Endothelial cell of umbilical vein (primary cell): ENCODE data around the gene IQGAP2. TPM values are rescaled to one million over a fixed set of nuclear protein-coding genes. Genes with fewer than 3 reads are reported as not detected.

ENCODE experiments used
- BruUV-seq: library from RNA; stranded (reverse); fragments of 400-500 nt; replicated peaks from 2 replicates; lab custom pipeline; 2021; lab: Mats Ljungman, UMichigan
- CTCF ChIA-PET: fragments of 300-600, 350-600 bp; sonication (Branson Sonifier 250); formaldehyde crosslinking; loops from one replicate; lab custom pipeline; 2021; ENCODE audit warnings: antibody characterized with exemption, inconsistent platforms; lab: Charles Lee
- POLR2A ChIA-PET: fragments of 300-600, 350-600 bp; sonication (Branson Sonifier 250); formaldehyde crosslinking; loops from one replicate; lab custom pipeline; 2021; ENCODE audit warnings: antibody characterized with exemption, inconsistent platforms; lab: Charles Lee
- DNase-seq: peaks from one replicate; pipeline ENCODE4 v3.0.0-alpha.2; 2011; ENCODE audit warnings: low read depth, low spot score
- FAIRE-seq: peaks from 2 replicates; lab custom pipeline; 2011; peaks lifted over from hg19 to GRCh38; lab: Jason Lieb, UNC
- H2AFZ ChIP-seq: 2 replicates; pipeline ENCODE4 v1.6.0; 2012; ENCODE audit warnings: low read depth, low read length, control low read depth, inconsistent platforms
- H3K27ac ChIP-seq: 2 replicates; pipeline ENCODE4 v1.5.1; 2011; ENCODE audit warnings: low read depth, mild to moderate bottlenecking, control low read depth, low read length, moderate library complexity; ENCODE audit not compliant: insufficient read depth
- H3K27me3 ChIP-seq, 2 experiments: 2 replicates each; pipeline versions ENCODE4 v1.6.0 to v1.6.1; 2011; ENCODE audit warnings: low read length in 2 of 2, mixed read lengths in 1 of 2; ENCODE audit not compliant: control insufficient read depth in 2 of 2, insufficient read depth in 2 of 2
- H3K36me3 ChIP-seq, 2 experiments: 2 replicates in 1 of 2; 3 replicates in 1 of 2; pipeline ENCODE4 v1.5.1; 2011; ENCODE audit warnings: low read length in 2 of 2, mild to moderate bottlenecking in 1 of 2, moderate library complexity in 1 of 2; ENCODE audit not compliant: control insufficient read depth in 2 of 2, insufficient read depth in 2 of 2; ENCODE audit errors: extremely low read depth in 1 of 2
- H3K4me1 ChIP-seq: 3 replicates; pipeline ENCODE4 v1.5.1; 2011; ENCODE audit warnings: mild to moderate bottlenecking, low read length; ENCODE audit not compliant: control insufficient read depth, insufficient read depth; ENCODE audit errors: extremely low read depth
- H3K4me2 ChIP-seq: 2 replicates; pipeline ENCODE4 v1.6.1; 2011; ENCODE audit warnings: low read length, control low read depth, mixed read lengths; ENCODE audit not compliant: insufficient read depth
- H3K4me3 ChIP-seq, 3 experiments: fragments of 200-600 bp in 1 of 3; sonication (generic), shearing (Covaris generic) in 1 of 3; replicated peaks in 1 of 3; 2 replicates each; pipeline ENCODE4 v1.5.1; 2011 to 2016; ENCODE audit warnings: control low read depth in 3 of 3, low read length in 3 of 3, mild to moderate bottlenecking in 2 of 3, inconsistent platforms in 1 of 3, low read depth in 1 of 3, moderate library complexity in 1 of 3; ENCODE audit not compliant: insufficient read depth in 1 of 3
- H3K79me2 ChIP-seq: 2 replicates; pipeline ENCODE4 v1.6.0; 2012; ENCODE audit warnings: low read length, inconsistent platforms; ENCODE audit not compliant: control insufficient read depth, insufficient read depth
- H3K9ac ChIP-seq: replicated peaks from 2 replicates; pipeline ENCODE3; 2011; ENCODE audit warnings: low read length, control low read depth; ENCODE audit not compliant: insufficient read depth; ENCODE audit errors: extremely low read depth
- H3K9me1 ChIP-seq: replicated peaks from 3 replicates; pipeline ENCODE4 v1.6.0; 2011; ENCODE audit warnings: mild to moderate bottlenecking, low read length; ENCODE audit not compliant: control insufficient read depth, insufficient read depth; ENCODE audit errors: extremely low read depth
- H3K9me3 ChIP-seq: replicated peaks from 2 replicates; pipeline ENCODE4 v1.5.1; 2012; ENCODE audit warnings: low read length, inconsistent platforms; ENCODE audit not compliant: control insufficient read depth, insufficient read depth
- H4K20me1 ChIP-seq: replicated peaks from 2 replicates; pipeline ENCODE3; 2011; ENCODE audit warnings: mild to moderate bottlenecking, low read length; ENCODE audit not compliant: control insufficient read depth, insufficient read depth; ENCODE audit errors: extremely low read depth
- CTCF ChIP-seq, 2 donors: IDR thresholded peaks; 1 replicate in 1 of 2; 2 replicates in 1 of 2; pipeline ENCODE4 v1.5.1; 2011; ENCODE audit warnings: low read length in 2 of 2, mild to moderate bottlenecking in 2 of 2, moderate library complexity in 2 of 2, control low read depth in 1 of 2, inconsistent platforms in 1 of 2, low read depth in 1 of 2; ENCODE audit not compliant: insufficient read depth in 1 of 2; ENCODE audit errors: extremely low read depth in 1 of 2
- EZH2 ChIP-seq: IDR thresholded peaks from 2 replicates; pipeline ENCODE4 v1.6.1; 2012; ENCODE audit warnings: borderline replicate concordance, low read depth, mild to moderate bottlenecking, moderate library complexity, low read length, inconsistent platforms; ENCODE audit not compliant: severe bottlenecking
- FOS ChIP-seq: IDR thresholded peaks from 2 replicates; pipeline ENCODE4 v1.6.1; 2011; ENCODE audit warnings: mild to moderate bottlenecking, low read length, moderate library complexity, borderline replicate concordance; ENCODE audit not compliant: insufficient read depth
- GATA2 ChIP-seq: IDR thresholded peaks from 2 replicates; pipeline ENCODE4 v1.7.0; 2011; ENCODE audit warnings: low read depth, mild to moderate bottlenecking, moderate library complexity, mixed read lengths, low read length; ENCODE audit not compliant: insufficient read length, insufficient read depth
- MAX ChIP-seq: IDR thresholded peaks from 2 replicates; pipeline ENCODE4 v1.6.1; 2011; ENCODE audit not compliant: insufficient read depth, insufficient read length
- MYC ChIP-seq: IDR thresholded peaks from one replicate; pipeline ENCODE4 v1.6.1; 2011; ENCODE audit warnings: mild to moderate bottlenecking, low read depth, low read length
- POLR2A ChIP-seq: IDR thresholded peaks from 2 replicates; pipeline ENCODE4 v1.6.1; 2012; ENCODE audit warnings: low read depth, mild to moderate bottlenecking, control low read depth, low read length
- POLR2AphosphoS5 ChIP-seq: IDR thresholded peaks from 2 replicates; pipeline ENCODE4 v1.6.1; 2012; ENCODE audit warnings: low read depth, mild to moderate bottlenecking, control low read depth, low read length, moderate library complexity; ENCODE audit not compliant: insufficient read depth
- dilution Hi-C: fragments of 300-500 bp; cut with MboI; formaldehyde crosslinking; loops from one replicate; pipeline ENCODE4 v1.15.0; 2019; ENCODE audit warnings: low sequenced_read_pairs; ENCODE audit not compliant: extremely low pct_ligation_motif_present
- intact Hi-C: fragments of 100-400 bp; cut with micrococcal nuclease; formaldehyde crosslinking; loops from one replicate; pipeline ENCODE4 v1.10.0; 2022
- polyA plus RNA-seq, 4 experiments: library from polyadenylated mRNA; depleted of rRNA in 3 of 4; stranded (reverse) in 3 of 4; unstranded in 1 of 4; fragments of >200 nt; gene quantifications; 2 replicates each; pipeline versions ENCODE4 v1.2.1 to v1.2.3, GENCODE V29; 2011 to 2012; ENCODE audit warnings: missing spikeins in 1 of 4
- total RNA-seq: library from RNA; stranded (reverse); gene quantifications from 2 replicates; pipeline ENCODE4 v1.2.3, GENCODE V29; 2021

Gene IQGAP2
- total and polyA plus RNA-seq, 2 donors (not counting 3 experiments of a cell fraction or from before 2014, with no cell fraction given) = 4.5 to 4.7 TPM

- H3K4me1 ChIP-seq = no peaks in the 10 kb centered on the region
- no peaks in the 10 kb centered on the region for H3K9me1 ChIP-seq
- FAIRE-seq = no peak
These were observed 129.9 kb downstream of the IQGAP2 start for GRCh38 chr5:76532973-76533372.

More at GRCh38 chr5:76532973-76533372, 129.9 kb downstream of the IQGAP2 start:
- Histone ChIP-seq H2AFZ (no peak overlapping the region), H3K4me3 (no peak overlapping the region), H3K27ac (no peak overlapping the region), H3K27me3 (peaks cover 0 to 2% of the 10 kb centered on the region in 2 experiments), H3K9ac (no peak overlapping the region), H3K36me3 (no peaks in the 10 kb centered on the region), H4K20me1 (no peaks in the 10 kb centered on the region), H3K9me3 (no peaks in the 10 kb centered on the region), H3K4me2 (no peak overlapping the region), H3K79me2 (no peaks in the 10 kb centered on the region)
- CTCF ChIA-PET = no interaction called here
- TF ChIP-seq POLR2A (no peak), FOS (no peak), EZH2 (no peak), MAX (no peak), MYC (no peak), POLR2AphosphoS5 (no peak), GATA2 (no peak), CTCF (IDR thresholded peaks at IDR 0.05; ENCODE audit: extremely low read depth in 1 of 2, insufficient read depth in 1 of 2, low read depth in 1 of 2, low read length in 2 of 2) (no peak)
- POLR2A ChIA-PET = no interaction called here
- intact Hi-C loops = no loop called here
- dilution Hi-C loops = no loop called here
- BruUV-seq = no TSS peak
- DNase-seq = no peak
